DLD1 (cell line): ENCODE results near the gene RASGRP3.

ENCODE experiments used
- in situ Hi-C: cut with HindIII; loops from 2 replicates; pipeline ENCODE4 v1.10.0; 2017; ENCODE audit warnings: low sequenced_read_pairs

The RASGRP3 gene

GRCh38 chr2:33577084-33577483, 100.6 kb downstream of the RASGRP3 start:
- in situ Hi-C loops, result no loop called here

GRCh38 chr2:33577668-33578067, 101.2 kb downstream of the RASGRP3 start:
- in situ Hi-C loops, result no loop called here

- in situ Hi-C loops, result no loop called here
Measured at GRCh38 chr2:33579227-33579626, 102.8 kb downstream of the RASGRP3 start.

GRCh38 chr2:33581872-33582271, 105.4 kb downstream of the RASGRP3 start:
- in situ Hi-C loops, result no loop called here

- in situ Hi-C loops, result no loop called here
Measured at GRCh38 chr2:33583194-33583938, 106.9 kb downstream of the RASGRP3 start.

- in situ Hi-C loops, result no loop called here
Measured at GRCh38 chr2:33586766-33587165, 110.3 kb downstream of the RASGRP3 start.

GRCh38 chr2:33588232-33588631, 111.8 kb downstream of the RASGRP3 start:
- in situ Hi-C loops, result no loop called here

- in situ Hi-C loops, result no loop called here
Measured at GRCh38 chr2:33589444-33589843, 113.0 kb downstream of the RASGRP3 start.

GRCh38 chr2:33595385-33595784, 118.9 kb downstream of the RASGRP3 start:
- in situ Hi-C loops, result no loop called here

GRCh38 chr2:33597026-33597425, 120.6 kb downstream of the RASGRP3 start:
- in situ Hi-C loops, result no loop called here

- in situ Hi-C loops, result no loop called here
Measured at GRCh38 chr2:33598561-33599174, 122.2 kb downstream of the RASGRP3 start.

- in situ Hi-C loops, result no loop called here
Measured at GRCh38 chr2:33599175-33599942, 122.9 kb downstream of the RASGRP3 start, which contains the start of gene FAM98A. FAM98A (minus strand) TSS chr2:33599299; CDS start chr2:33599221, 78 bp downstream.

- in situ Hi-C loops, result no loop called here
Measured at GRCh38 chr2:33599943-33600192, 123.4 kb downstream of the RASGRP3 start.

- in situ Hi-C loops, result no loop called here
Measured at GRCh38 chr2:33602201-33602830, 125.9 kb downstream of the RASGRP3 start.

- in situ Hi-C loops, result no loop called here
Measured at GRCh38 chr2:33603416-33603815, 127.0 kb downstream of the RASGRP3 start.

GRCh38 chr2:33605056-33605455, 128.6 kb downstream of the RASGRP3 start:
- in situ Hi-C loops, result no loop called here

- in situ Hi-C loops, result no loop called here
Measured at GRCh38 chr2:33606100-33606499, 129.7 kb downstream of the RASGRP3 start.

- in situ Hi-C loops, result no loop called here
Measured at GRCh38 chr2:33606622-33607021, 130.2 kb downstream of the RASGRP3 start.

- in situ Hi-C loops, result no loop called here
Measured at GRCh38 chr2:33607251-33607721, 130.8 kb downstream of the RASGRP3 start.

- in situ Hi-C loops, result no loop called here
Measured at GRCh38 chr2:33607905-33608304, 131.5 kb downstream of the RASGRP3 start.

- in situ Hi-C loops, result no loop called here
Measured at GRCh38 chr2:33614190-33614589, 137.7 kb downstream of the RASGRP3 start.
